Bronchial epithelial cell (primary cell): ENCODE data around the gene RMDN3. TPM values are rescaled to one million over a fixed set of nuclear protein-coding genes. Genes with fewer than 3 reads are reported as not detected.

Experiments used
- total RNA-seq: library from RNA; depleted of rRNA; stranded (reverse); fragments of >200 nt; gene quantifications from 2 replicates; pipeline ENCODE4 v1.2.1, GENCODE V29; 2014

The RMDN3 gene
- total RNA-seq, 1 donor from 2014 or later = 15.0 TPM

Other genes with a start within 250 kb of the RMDN3 start
- 9.3 and 16.3 TPM in 2 replicates for gene CCDC32, start 190.2 kb downstream of the RMDN3 start, total RNA-seq
- gene RPUSD2, start 186.0 kb downstream of the RMDN3 start, total RNA-seq = 14.7 and 18.4 TPM in 2 replicates
- gene KNL1, start 161.0 kb downstream of the RMDN3 start, total RNA-seq = 0.53 and 1.0 TPM in 2 replicates
- 0.53 and 0.64 TPM in 2 replicates for gene RAD51, start 60.1 kb downstream of the RMDN3 start, total RNA-seq
- gene GCHFR, start 8.8 kb upstream of the RMDN3 start, total RNA-seq = 12.4 and 13.8 TPM in 2 replicates
- 1.8 and 2.7 TPM in 2 replicates for gene C15orf62, start 14.7 kb upstream of the RMDN3 start, total RNA-seq
- 30.3 and 34.0 TPM in 2 replicates for gene ZFYVE19, start 51.8 kb upstream of the RMDN3 start, total RNA-seq
- gene DNAJC17, start 52.2 kb upstream of the RMDN3 start, total RNA-seq = 21.1 and 30.7 TPM in 2 replicates
- gene PPP1R14D, start 73.5 kb upstream of the RMDN3 start, total RNA-seq = not detected in 2 replicates
- gene SPINT1, start 88.8 kb upstream of the RMDN3 start, total RNA-seq = 145 and 191 TPM in 2 replicates
- gene RHOV, start 119.0 kb upstream of the RMDN3 start, total RNA-seq = 7.1 and 38.7 TPM in 2 replicates
- gene VPS18, start 139.2 kb upstream of the RMDN3 start, total RNA-seq = 26.3 and 30.6 TPM in 2 replicates
- 0.13 TPM in 1 of 2 replicates, not detected in the other for gene DLL4, start 174.1 kb upstream of the RMDN3 start, total RNA-seq
- 24.7 and 59.8 TPM in 2 replicates for gene CHAC1, start 198.2 kb upstream of the RMDN3 start, total RNA-seq